Erythroblast (primary cell): Measurements from ENCODE around the gene EGLN1.

Experiments
- DNase-seq, 2 experiments: peaks; one replicate each; lab custom pipeline; 2025; lab: John Stamatoyannopoulos, UW
- GATA1 ChIP-seq: IDR thresholded peaks from 2 replicates; pipeline ENCODE4 v1.6.1; 2011; ENCODE audit warnings: low read depth, mild to moderate bottlenecking, control low read depth, low read length, moderate library complexity
- POLR2A ChIP-seq: IDR thresholded peaks from 2 replicates; pipeline ENCODE4 v1.6.1; 2011; ENCODE audit warnings: mild to moderate bottlenecking, low read length

EGLN1 gene

DNA sequence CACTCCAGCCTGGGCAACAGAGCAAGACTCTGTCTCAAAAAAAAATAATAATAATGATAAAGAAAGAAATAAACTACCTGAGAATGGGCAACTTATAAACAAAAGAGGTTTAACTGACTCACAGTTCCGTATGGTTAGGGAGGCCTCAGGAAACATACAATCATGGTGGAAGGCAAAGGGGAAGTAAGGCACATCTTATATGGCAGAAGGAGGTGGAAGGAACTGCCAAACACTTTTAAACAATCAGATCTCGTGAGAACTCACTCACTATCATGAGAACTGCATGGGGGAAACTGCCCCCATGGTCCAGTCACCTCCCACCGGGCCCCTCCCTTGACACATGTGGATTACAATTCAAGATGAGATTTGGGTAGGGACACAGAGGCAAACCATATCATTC is 6.3 kb upstream of the EGLN1 start:
- DNase-seq, result no peak
- no peak for TF ChIP-seq GATA1
- no peak for TF ChIP-seq POLR2A

DNA sequence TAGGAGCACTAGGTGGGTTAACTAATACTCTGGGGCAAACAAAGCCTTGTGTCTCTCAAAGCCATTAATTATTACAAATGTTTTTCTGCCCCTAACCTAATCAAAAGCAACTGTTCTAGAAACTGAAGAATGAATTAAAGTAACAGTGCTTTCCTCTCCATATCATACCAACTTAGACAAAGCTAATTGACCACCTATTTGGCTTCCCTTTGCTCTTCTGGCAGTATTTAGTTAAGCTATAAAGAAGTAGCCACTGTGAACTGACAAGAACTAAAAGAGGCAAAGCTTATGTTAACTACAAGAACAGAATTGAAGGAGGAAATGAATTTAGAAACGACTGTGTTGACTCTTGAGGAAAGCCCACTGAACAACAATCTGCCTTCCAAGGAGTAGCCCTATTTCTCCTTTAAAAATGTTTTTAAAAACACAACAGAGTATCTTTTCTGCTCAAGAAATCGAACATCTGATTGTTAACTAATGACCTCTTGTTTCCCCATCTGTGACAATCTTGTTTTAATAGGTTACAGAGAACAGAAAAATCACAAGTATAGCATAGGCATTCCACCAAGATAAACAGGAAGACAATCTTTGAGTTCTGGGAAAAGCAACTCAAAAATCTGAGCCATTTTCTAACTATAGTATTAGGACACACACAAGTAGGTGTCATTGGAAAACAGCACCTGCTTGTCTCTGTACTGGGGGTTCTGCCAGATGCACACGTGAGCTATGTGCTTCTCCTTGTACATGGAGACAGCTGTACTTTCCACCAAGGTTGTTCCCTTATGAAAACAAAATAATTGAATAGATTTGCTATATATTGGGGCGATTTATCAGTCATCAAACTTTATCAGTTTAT is 3.1 kb upstream of the EGLN1 start:
- TF ChIP-seq POLR2A, result no peak
- TF ChIP-seq GATA1, result no peak
- no peak for DNase-seq

DNA sequence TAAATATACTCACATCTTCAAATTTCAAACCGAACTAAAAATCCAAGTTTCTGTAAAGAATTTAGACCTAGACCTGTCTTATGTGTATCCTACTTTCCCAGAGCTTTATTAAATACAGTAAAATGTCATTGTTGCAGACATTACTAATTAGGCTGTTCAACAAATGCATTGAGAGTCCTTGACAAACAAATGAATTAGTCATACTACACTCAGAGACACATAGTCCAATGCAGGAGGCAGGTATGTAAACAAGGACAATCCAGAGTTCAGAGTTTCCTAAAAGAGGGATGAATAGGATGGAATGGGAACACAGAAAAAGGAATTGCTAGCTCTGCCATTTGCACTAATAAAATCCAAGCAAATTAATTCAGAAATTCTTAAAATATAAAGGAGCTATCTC is 1.6 kb upstream of the EGLN1 start:
- no peak for DNase-seq
- TF ChIP-seq POLR2A, result no peak
- TF ChIP-seq GATA1, result no peak

DNA sequence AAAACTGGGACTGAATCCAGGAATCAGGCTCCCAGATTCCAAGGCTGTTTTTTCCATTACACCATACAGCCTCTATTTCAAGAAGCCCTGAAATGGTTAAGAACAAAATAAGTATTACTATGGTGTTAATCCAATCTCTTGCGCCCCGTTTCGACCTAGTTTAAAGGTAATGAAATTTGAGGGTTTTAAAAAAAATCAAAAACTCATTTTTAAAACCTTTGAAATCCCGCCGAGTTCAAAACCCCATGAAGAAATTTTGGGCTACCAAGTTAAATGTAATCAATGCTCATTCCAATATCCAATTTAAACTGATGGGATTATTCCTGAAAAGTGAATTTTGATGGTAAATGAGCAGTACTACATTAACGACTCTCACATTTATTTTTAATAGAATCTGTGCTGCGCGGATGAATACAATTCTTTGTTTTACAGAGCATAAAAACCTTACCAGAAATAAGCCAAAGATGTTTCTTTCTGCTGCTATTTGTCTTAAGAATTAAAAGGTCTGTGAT is 767 bp upstream of the EGLN1 start:
- TF ChIP-seq GATA1 (no peak), POLR2A (no peak)
- no peak for DNase-seq

DNA sequence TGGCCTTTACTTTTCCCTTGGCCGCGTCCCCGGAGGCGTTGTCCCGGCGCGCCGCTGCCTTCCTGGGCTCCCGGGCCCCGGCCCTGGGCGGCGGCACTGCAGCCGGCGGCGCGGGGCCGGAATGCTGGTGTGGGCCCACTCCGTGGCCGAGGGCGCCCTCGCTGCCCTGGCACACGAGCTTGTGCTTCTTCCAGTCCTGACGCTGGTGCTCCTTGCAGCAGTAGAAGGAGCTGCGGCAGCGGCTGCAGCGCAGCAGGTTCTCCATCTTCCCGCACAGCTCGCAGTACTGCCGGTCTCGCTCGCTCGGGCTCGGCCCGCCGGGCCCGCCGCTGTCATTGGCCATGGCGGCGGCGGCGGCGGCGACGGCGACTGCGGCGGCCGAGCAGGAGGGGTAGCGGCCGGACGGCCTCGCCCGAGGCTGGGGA is 529 bp downstream of the EGLN1 start:
- peak; percentile 82 to 88 for DNase-seq
- no peak for TF ChIP-seq GATA1
- TF ChIP-seq POLR2A, result no peak

DNA sequence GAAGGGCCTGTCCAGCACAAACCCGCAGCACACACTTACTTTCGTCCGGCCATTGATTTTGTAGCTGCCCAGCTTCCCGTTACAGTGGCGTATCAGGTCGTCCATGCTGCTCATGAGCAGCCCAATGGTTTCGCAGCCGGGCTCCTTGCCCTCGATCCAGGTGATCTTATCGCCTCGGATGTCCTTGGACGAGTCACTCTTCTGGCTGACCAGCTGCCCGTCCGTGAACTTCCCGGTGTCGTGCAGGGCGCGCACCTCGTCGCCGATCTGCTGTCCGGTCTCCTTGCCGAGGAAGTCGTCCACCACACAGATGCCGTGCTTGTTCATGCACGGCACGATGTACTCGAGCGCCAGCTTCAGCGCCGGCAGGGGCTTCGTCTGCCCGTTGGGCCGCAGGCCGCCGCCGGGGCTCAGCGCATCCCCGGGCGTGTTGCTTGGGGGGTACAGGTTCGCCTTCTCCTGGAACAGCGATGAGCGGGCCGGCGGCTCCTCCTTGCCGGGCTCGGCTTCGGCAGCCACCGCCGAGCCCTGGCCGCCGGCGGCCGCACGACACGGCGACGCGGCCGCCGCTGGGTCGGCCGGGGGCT is 1.0 kb downstream of the EGLN1 start:
- peak; percentile 79 to 80 for DNase-seq
- TF ChIP-seq POLR2A (no peak), GATA1 (no peak)

DNA sequence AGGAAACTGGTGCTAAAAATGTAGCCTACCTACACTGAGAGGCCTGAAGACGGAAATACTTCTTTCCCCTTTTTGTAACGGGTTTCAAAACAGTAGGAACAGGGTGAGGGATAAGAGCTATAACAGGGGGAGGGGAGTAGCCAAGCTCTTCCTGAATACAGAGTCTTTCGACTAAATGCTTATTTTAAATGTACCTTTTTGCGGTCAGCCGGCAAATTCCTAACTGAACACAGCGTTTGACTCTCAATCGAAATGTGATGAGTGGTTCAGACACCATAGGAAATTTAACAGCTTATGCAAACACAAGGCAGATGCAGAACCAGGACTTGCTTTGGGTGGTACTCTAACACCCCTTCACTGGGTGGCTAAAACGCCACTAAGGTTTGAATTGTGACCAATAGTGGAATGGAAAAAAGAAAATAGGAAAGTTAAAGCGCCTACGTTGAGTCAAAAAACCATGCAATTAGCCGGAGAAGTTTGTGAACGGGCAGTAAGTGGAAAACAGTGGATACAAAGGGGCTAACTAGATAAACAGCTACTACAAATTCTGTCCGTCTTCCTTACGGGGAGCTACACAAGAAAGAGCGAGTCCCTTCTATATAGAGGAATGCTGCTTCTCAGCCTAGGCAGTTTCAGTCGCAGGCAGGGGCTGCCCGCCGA is 1.7 kb downstream of the EGLN1 start:
- TF ChIP-seq POLR2A (no peak), GATA1 (no peak)
- peak; percentile 59 to 69 for DNase-seq

DNA sequence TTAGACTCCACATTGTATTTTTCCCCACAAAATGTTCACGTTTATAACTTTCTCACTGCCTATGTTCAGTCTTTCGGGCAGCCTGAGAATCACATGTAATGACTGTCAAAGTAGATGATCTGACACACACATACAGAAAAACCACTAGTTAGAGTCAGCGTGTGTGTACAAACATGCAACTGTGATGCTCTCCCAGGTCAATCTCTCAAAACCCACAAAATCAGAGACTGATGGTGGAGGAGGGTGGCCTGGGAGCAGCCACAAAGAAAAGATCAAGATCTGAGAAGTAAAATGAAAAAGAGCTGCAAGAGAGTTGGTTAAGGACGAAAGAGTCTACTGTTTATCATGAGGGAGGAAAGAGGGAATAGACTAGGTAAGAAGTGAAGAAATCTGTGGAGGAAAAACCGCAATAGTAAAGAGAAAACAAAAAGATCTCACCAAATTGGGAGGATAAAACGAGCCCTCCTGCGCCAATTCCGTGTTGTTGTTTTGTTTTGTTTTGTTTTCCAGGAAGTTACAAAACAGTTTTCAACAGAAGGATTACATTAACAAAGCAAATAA is 2.3 kb downstream of the EGLN1 start:
- TF ChIP-seq GATA1, result no peak
- no peak for TF ChIP-seq POLR2A
- peak in 1 of 2 experiments; percentile 48 for DNase-seq

DNA sequence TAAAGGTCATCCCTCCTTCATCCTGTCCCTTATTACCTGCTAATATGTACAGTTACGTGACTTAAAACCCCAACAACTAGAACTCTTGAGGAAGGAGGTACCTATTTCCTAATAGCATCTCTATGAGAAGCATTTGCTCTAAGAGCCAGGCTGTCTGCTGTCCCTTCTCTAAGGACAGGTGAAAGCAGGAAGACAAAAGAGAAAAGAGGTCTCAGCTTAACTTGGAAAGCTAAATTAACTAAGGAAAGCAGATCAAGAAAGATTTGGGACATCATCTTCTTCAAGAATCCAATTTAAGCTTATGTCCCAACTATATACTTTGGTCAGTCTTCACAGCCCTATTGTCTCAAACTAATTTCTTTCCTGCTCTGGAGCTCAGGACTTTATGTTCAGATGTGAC is 2.9 kb downstream of the EGLN1 start:
- peak in 1 of 2 experiments; percentile 26 for DNase-seq
- TF ChIP-seq POLR2A (no peak), GATA1 (no peak)

DNA sequence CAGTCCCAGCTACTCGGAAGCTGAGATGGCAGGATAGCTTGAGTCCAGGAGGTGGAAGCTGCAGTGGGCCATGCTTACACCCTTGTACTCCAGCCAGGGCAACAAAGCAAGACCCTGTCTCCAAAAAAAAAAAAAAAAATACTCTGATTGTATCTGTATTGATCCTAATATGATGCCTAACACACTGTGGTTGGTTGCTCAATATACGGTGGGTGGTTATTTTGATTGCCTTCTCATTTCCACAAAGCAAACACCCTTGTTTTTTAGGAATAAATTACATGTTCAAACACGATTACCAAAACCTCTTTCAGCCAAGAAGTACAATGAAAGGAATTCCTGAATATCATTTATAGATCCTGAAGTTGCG is 3.4 kb downstream of the EGLN1 start:
- TF ChIP-seq GATA1 (no peak), POLR2A (no peak)
- DNase-seq, result no peak

DNA sequence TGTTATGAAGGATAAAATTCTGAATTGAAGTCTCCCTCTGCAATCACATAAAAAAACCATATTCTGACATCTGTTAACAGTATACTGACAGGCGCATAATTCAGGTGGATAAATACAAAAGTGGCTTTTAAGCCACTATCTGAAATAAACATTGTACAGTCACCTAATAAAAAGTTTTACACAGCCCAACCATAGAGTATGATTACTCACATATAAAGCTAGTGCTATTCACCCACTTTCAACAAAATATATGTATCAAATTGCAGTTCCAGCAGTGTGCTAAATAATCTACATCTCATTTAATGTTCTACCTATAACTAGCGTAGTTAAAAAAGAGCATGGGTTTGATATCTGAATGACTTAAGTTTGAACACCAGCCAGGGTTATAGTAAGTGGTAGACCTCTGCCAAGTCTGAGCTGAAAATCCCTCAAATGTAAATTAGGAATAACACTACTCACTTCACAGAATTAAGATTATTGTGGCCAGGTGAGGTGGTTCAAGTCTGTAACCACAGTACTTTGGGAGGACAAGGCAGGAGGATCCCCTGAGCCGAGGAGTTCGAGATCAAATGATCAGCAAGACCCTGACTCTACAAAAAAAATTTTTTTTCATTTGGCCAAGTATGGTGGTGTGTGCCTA is 3.9 kb downstream of the EGLN1 start:
- no peak for TF ChIP-seq POLR2A
- TF ChIP-seq GATA1, result no peak
- no peak for DNase-seq

DNA sequence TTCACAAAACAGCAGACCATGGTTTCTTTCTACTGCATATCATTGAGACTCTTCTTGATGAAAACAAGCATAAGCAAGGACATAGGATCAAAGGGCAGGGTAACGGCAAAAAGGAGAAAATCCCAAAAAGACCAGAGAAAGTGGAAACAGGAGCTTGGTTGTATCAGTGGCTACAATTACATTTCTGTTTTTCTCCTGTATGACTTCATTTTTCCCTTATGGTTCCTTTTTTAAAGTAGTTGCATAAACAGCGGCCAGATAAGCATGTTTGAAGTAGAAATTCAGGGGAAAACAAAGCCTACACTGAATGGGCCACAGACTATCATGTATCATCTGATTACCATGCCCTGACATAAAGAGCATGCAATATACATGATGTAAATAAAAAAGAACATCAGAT is 4.6 kb downstream of the EGLN1 start:
- peak in 1 of 2 experiments; percentile 30 for DNase-seq
- TF ChIP-seq GATA1, result no peak
- TF ChIP-seq POLR2A, result no peak

DNA sequence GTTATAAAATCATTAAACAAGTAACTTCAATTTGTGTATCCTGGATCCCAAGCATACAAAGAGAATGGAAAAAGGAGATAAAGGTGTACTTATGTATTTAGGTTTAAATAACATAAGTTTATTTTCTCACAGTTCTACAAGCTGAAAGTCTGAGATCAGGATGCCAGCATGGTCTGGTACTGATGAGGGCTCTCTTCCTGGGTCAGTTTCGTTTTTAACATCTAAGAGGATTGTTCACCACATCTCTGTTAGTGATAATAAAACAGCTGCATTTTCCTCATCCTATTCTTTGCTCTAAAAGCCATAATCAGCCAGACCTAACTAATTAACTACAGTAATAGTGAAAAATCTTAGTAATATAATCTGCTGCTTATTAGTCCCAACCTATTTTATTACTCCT is 5.2 kb downstream of the EGLN1 start:
- TF ChIP-seq POLR2A (no peak), GATA1 (no peak)
- peak in 1 of 2 experiments; percentile 16 for DNase-seq
